ENCODE measurements around the gene MYO1A. TPM values are rescaled to one million over a fixed set of nuclear protein-coding genes. Genes with fewer than 3 reads are reported as not detected.

The MYO1A gene
- total RNA-seq, 1 experiment from 2014 or later, result 0.26 TPM

DNA sequence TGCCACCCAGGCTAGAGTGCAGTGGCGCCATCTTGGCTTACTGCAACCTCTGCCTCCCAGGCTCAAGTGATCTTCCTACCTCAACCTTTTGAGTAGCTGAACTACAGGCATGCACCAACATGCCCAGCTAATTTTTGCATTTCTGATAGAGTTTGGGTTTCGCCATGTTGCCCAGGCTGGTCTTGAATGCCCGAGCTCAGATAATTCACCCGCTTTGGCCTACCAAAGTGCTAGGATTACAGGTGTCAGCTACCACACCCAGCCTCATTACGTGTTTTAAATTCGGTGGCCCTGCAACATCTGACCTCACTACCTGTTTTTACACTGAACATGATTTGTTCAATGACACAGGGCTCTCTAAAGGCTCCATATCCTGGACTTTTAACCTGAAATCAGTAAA, 69.7 kb downstream of the MYO1A start:
- Histone ChIP-seq H3T11ph (ENCODE audit: low read length) (no peak overlapping the region), H4K91ac (ENCODE audit: insufficient read length, low read depth, low read length) (no peak overlapping the region), H2BK12ac (ENCODE audit: insufficient read length, low read depth, low read length) (no peak overlapping the region), H2AK5ac (ENCODE audit: insufficient read length, low read length) (no peak overlapping the region), H3K4ac (ENCODE audit: low read depth, low read length) (no peak overlapping the region), H3K79me2 (ENCODE audit: insufficient read depth, low read length) (no peaks in the 10 kb centered on the region), H3K9ac (ENCODE audit: extremely low read depth, insufficient read length, low read length) (no peak overlapping the region), H4K5ac (ENCODE audit: insufficient read length, low read depth, low read length) (no peak overlapping the region), H3K18ac (ENCODE audit: insufficient read length, low read depth, low read length) (no peak overlapping the region), H3K79me1 (ENCODE audit: insufficient read depth, low read depth, low read length, poor library complexity, severe bottlenecking) (no peaks in the 10 kb centered on the region), H2BK120ac (ENCODE audit: low read depth, low read length, poor library complexity, severe bottlenecking) (no peak overlapping the region), H2BK5ac (ENCODE audit: insufficient read length, low read length) (no peak overlapping the region), H3K23ac (ENCODE audit: insufficient read length, low read depth, low read length) (no peak overlapping the region), H4K8ac (replicated peaks; ENCODE audit: insufficient read length, low read depth, low read length) (no peak overlapping the region), H3K27me3 (ENCODE audit: insufficient read depth, low read length) (no peaks in the 10 kb centered on the region), H2BK15ac (ENCODE audit: low read depth, low read length) (no peak overlapping the region), H2BK20ac (ENCODE audit: low read depth, low read length, poor library complexity, severe bottlenecking) (no peak overlapping the region), H3K23me2 (ENCODE audit: insufficient read length, low read depth, low read length, poor library complexity, severe bottlenecking) (no peaks in the 10 kb centered on the region), H3K4me2 (ENCODE audit: insufficient read depth, insufficient read length, low read length) (no peak overlapping the region), H3K4me1 (ENCODE audit: insufficient read depth, low read length) (no peaks in the 10 kb centered on the region), H4K20me1 (ENCODE audit: control insufficient read depth, insufficient read depth, insufficient read length) (no peaks in the 10 kb centered on the region), H3K27ac (ENCODE audit: insufficient read length, low read depth, low read length) (no peak overlapping the region), H2AFZ (ENCODE audit: low read length) (no peak overlapping the region), H3K14ac (ENCODE audit: insufficient read depth, low read length) (no peak overlapping the region), H3K56ac (ENCODE audit: insufficient read length, low read depth, low read length) (no peak overlapping the region), H3K9me3 (ENCODE audit: control insufficient read depth, low read depth, low read length) (no peaks in the 10 kb centered on the region)
- TF ChIP-seq CTCF (conservative IDR thresholded peaks at IDR 0.05), result no peak
- no peak overlapping the region for H3K27ac Mint-ChIP-seq
- WGBS (ENCODE audit: extremely low coverage, insufficient read length, low lambda C conversion rate), result no CpG with 5 or more reads among the region's 6 CpGs
- no peak for DNase-seq
- no peak overlapping the region for H3K4me3 Mint-ChIP-seq
- peaks cover 3 to 4% of the 10 kb centered on the region in 2 experiments; a peak in 3 of 5 replicates for H3K9me3 Mint-ChIP-seq
- no peaks in the 10 kb centered on the region; the same call in 1 of the 2 replicates for H3K27me3 Mint-ChIP-seq (ENCODE audit: low read depth)
- peaks cover 0 to 4% (median 0%) of the 10 kb centered on the region in 3 experiments; a peak in 2 of 7 replicates for H3K36me3 Mint-ChIP-seq (ENCODE audit: insufficient read depth in 1 of 3, low read depth in 3 of 3)
- no peaks in the 10 kb centered on the region for H3K4me1 Mint-ChIP-seq

All from H9 (cell line).